GM12872 (cell line): ENCODE data around the gene PHLDA1.

Experiments used
- TF ChIP-seq, protein P1 (sequence below): IDR thresholded peaks from 3 replicates; pipeline ENCODE4 v1.5.1; 2011; ENCODE audit warnings: low read depth, mild to moderate bottlenecking, low read length, moderate library complexity; ENCODE audit not compliant: insufficient read depth

Gene PHLDA1

DNA sequence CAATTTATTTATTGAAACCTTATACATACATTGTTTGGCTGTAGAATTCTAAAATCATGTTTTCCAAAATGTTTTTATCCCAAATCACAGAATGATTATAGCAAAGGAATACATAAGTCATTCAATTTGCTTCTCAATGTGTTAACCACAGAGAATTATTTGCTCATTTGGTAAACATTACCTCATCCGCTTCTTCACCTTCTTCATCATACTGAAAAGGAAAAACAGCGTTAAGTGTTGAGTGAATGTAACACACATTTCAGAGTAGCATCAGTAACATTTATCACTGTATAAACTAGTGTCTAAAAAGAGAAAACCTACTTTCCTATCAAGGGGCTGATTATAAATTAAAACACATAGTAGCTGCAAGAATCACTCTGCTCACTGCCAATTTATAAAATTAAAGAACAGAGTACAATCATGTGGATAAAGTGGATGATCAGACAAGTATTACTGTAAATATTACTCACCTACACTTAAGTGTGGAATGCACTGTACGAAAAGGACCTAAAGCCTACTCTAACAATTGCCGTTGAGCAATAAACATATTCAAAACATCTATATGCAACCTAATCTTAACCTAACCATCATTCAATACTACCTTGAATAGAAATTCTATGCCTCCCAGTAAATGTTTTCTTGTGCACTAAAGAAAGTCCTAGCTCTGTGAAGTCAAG lies 18.1 kb upstream of the PHLDA1 start:
- TF ChIP-seq, protein P1, sequence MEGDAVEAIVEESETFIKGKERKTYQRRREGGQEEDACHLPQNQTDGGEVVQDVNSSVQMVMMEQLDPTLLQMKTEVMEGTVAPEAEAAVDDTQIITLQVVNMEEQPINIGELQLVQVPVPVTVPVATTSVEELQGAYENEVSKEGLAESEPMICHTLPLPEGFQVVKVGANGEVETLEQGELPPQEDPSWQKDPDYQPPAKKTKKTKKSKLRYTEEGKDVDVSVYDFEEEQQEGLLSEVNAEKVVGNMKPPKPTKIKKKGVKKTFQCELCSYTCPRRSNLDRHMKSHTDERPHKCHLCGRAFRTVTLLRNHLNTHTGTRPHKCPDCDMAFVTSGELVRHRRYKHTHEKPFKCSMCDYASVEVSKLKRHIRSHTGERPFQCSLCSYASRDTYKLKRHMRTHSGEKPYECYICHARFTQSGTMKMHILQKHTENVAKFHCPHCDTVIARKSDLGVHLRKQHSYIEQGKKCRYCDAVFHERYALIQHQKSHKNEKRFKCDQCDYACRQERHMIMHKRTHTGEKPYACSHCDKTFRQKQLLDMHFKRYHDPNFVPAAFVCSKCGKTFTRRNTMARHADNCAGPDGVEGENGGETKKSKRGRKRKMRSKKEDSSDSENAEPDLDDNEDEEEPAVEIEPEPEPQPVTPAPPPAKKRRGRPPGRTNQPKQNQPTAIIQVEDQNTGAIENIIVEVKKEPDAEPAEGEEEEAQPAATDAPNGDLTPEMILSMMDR = no peak

DNA sequence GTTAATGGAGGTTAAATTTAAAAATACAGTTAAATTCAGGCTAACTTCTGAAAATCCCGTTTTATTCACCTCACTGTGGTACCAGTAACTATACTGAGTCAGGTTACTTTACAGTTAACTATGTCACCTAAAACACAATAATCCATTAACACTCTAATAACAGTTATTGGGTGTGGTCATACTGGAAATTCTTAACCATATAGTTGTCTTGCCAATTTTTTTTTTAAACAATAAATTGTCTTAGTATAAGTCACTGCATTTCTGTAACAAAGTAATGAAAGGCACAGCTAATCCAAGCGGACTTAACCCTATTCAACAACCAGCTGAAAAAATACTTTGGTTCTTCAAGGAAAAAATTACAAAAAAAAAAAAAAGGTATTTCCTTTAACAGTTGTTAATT lies 16.2 kb upstream of the PHLDA1 start:
- TF ChIP-seq, protein P1 = no peak

DNA sequence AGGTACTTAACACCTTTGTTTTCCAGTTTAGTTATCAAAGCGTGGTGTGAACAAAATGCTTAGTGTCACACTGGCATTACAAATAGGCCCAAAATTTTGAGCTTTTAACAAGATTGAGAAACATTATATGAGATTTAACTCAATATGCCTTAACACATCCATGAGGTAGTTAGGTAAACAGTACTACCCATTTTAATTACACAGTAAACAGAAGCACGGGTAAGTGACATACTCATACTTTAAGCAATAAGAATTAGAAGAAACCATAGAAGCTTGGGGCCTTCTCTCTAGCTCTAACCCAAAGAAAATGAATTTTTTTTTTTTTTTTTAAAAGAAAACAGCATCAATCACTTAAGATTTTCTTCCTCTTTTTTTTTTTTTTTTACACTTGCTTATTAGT lies 15.5 kb upstream of the PHLDA1 start:
- TF ChIP-seq, protein P1 = no peak

DNA sequence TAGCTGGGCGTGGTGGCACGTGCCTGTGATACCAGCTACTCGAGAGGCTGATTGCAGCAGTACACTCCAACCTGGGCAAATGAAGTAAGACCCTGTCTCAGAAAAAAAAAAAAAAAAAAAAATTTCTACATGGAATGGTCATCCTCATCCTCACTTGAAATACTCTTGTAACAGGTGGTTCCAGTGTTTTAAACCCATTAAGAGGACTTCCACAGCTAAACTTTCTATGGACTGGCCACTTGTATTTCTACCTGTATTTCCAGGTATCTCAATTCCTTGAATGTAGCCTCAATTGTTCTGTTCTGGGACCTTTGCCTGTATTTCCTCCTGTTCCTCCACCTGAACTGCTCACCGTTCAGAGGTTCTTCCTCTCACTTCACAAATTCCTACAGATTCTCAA lies 11.8 kb upstream of the PHLDA1 start:
- TF ChIP-seq, protein P1 = no peak

GRCh38 chr12:76042147-76042546 lies 10.6 kb upstream of the PHLDA1 start:
- TF ChIP-seq, protein P1 = no peak

DNA sequence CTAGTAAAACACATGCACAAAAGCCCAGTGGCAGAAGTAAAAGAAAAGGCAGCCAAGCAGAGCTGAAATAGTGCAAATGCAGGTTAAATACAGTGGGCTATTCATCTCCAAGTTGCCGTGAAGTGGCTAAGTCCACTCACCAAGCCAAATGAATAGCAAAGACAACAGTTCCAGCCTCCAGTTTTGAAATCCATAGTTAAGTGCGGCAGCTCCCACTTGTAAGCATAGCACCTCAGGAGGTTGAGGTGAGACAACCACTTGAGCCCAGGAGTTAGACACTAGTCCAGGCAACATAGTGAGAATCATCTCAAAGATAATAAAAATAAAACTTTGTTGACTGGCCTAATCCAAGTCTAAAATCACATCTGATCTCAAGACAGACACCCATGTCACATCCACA lies 9.8 kb upstream of the PHLDA1 start:
- TF ChIP-seq, protein P1 = no peak

DNA sequence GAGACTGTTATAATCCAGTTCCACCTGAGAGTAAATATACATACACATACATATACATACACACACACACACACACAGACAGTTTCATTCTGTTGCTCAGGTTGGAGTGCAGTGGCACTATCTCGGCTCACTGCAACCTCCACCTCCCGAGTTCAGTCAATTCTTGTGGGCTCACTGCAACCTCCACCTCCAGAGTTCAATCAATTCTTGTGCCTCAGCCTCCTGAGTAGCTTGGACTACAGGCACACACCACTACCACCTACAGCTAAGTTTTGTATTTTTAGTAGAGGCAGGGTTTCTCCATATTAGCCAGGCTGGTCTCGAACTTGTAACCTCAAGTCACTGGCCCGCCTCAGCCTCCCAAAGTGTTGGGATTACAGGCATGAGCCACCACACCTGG lies 8.9 kb upstream of the PHLDA1 start:
- TF ChIP-seq, protein P1 = no peak
